Measurements from ENCODE around the gene SPINDOC.

GRCh38 chr11:63782749-63783148, 30.5 kb upstream of the SPINDOC start:
- no peak for TF ChIP-seq GATA3 (IDR thresholded peaks at IDR 0.05; ENCODE audit: low read depth, low read length)
- no peak for TF ChIP-seq GATA2 (IDR thresholded peaks at IDR 0.05; ENCODE audit: low read depth, low read length)
